Stimulated activated CD4-positive, alpha-beta T cell treated with anti-CD3 and anti-CD28 coated beads, TNF-alpha, amount 100 ng/mL, for 1 hour (primary cell): ENCODE results near the gene IFT122.
"Not testable (repeated sequence)": the region's sequence is repeated elsewhere in the genome, so short reads cannot be mapped to it uniquely, and the experiment has no call there.

Experiments
- DNase-seq, 3 donors: peaks; one replicate each; pipeline ENCODE4 v3.0.0-alpha.2; 2020; ENCODE audit warnings: low read depth in 3 of 3, low spot score in 1 of 3

IFT122 gene

GRCh38 chr3:129439817-129440617, at the start of gene IFT122, which contains the start of gene MBD4:
IFT122 (plus strand) TSS chr3:129440224; CDS start chr3:129440331, 107 bp downstream.
MBD4 (minus strand) TSS chr3:129439948; CDS start chr3:129439833, 115 bp downstream.
- peak; percentile 97 to 98 (median 98) for DNase-seq

GRCh38 chr3:129391583-129391982, 48.4 kb upstream of the IFT122 start:
- DNase-seq: not testable (repeated sequence)

GRCh38 chr3:129392106-129392887, 47.7 kb upstream of the IFT122 start:
- not testable (repeated sequence) for DNase-seq

- DNase-seq: no peak
Observed at GRCh38 chr3:129393271-129393670, 46.8 kb upstream of the IFT122 start.

- not testable (repeated sequence) for DNase-seq
Observed at GRCh38 chr3:129393760-129394564, 46.1 kb upstream of the IFT122 start.

GRCh38 chr3:129398803-129399144, 41.2 kb upstream of the IFT122 start:
- no peak for DNase-seq

- DNase-seq: peak; percentile 21 to 40 (median 30)
Observed at GRCh38 chr3:129399145-129399894, 40.7 kb upstream of the IFT122 start.

- no peak for DNase-seq
Observed at GRCh38 chr3:129399895-129400357, 40.1 kb upstream of the IFT122 start.

GRCh38 chr3:129402210-129402609, 37.8 kb upstream of the IFT122 start:
- no peak for DNase-seq

- no peak for DNase-seq
Observed at GRCh38 chr3:129402616-129403015, 37.4 kb upstream of the IFT122 start.

GRCh38 chr3:129403450-129403849, 36.6 kb upstream of the IFT122 start:
- DNase-seq: no peak

- no peak for DNase-seq
Observed at GRCh38 chr3:129404130-129404529, 35.9 kb upstream of the IFT122 start.

- no peak for DNase-seq
Observed at GRCh38 chr3:129404610-129405009, 35.4 kb upstream of the IFT122 start.

GRCh38 chr3:129409541-129409940, 30.5 kb upstream of the IFT122 start:
- DNase-seq: no peak

- no peak for DNase-seq
Observed at GRCh38 chr3:129410971-129411370, 29.1 kb upstream of the IFT122 start.

- DNase-seq: no peak
Observed at GRCh38 chr3:129412542-129413198, 27.4 kb upstream of the IFT122 start.

- not testable (repeated sequence) for DNase-seq
Observed at GRCh38 chr3:129413238-129413637, 26.8 kb upstream of the IFT122 start.

GRCh38 chr3:129413687-129414506, 26.1 kb upstream of the IFT122 start:
- DNase-seq: no peak

- no peak for DNase-seq
Observed at GRCh38 chr3:129415378-129415777, 24.6 kb upstream of the IFT122 start.
